ENCODE results near the gene SMOC2. TPM values are rescaled to one million over a fixed set of nuclear protein-coding genes. Genes with fewer than 3 reads are reported as not detected.

SMOC2 gene
- total and polyA plus RNA-seq, 2 donors (not counting 1 experiment from before 2014, with no cell fraction given) = 0.37 TPM; not detected in 1

GRCh38 chr6:168589275-168589674, 148.3 kb downstream of the SMOC2 start:
- Histone ChIP-seq H3K4me3 (ENCODE audit: control extremely low read depth in 1 of 5, extremely low read depth in 1 of 5, insufficient read depth in 1 of 5, low read depth in 2 of 5, low read length in 4 of 5) (no peak overlapping the region), H2AFZ (ENCODE audit: insufficient read depth, low read depth, low read length, poor library complexity, severe bottlenecking) (no peak overlapping the region), H4K20me1 (ENCODE audit: control insufficient read depth, insufficient read depth, low read length, poor library complexity, severe bottlenecking) (no peaks in the 10 kb centered on the region), H3K79me2 (ENCODE audit: control insufficient read depth, insufficient read depth, low read length) (no peaks in the 10 kb centered on the region), H3K36me3 (replicated peaks in 1 of 2; ENCODE audit: control extremely low read depth in 1 of 2, control insufficient read depth in 1 of 2, extremely low read depth in 1 of 2, insufficient read depth in 2 of 2, low read length in 1 of 2) (no peaks in the 10 kb centered on the region), H3K9ac (ENCODE audit: low read length) (no peak overlapping the region), H3K27me3 (replicated peaks in 1 of 4; ENCODE audit: control extremely low read depth in 1 of 4, control insufficient read depth in 3 of 4, insufficient read depth in 4 of 4, low read length in 3 of 4) (no peaks in the 10 kb centered on the region), H3K27ac (ENCODE audit: low read length in 2 of 2) (no peak overlapping the region), H3K9me3 (ENCODE audit: control extremely low read depth in 1 of 3, control insufficient read depth in 2 of 3, insufficient read depth in 1 of 3, low read length in 2 of 3) (peaks cover 0 to 5% (median 0%) of the 10 kb centered on the region in 3 donors), H3K4me2 (replicated peaks; ENCODE audit: low read depth, low read length, poor library complexity, severe bottlenecking) (no peak overlapping the region), H3K4me1 (ENCODE audit: control insufficient read depth in 2 of 2, insufficient read depth in 2 of 2, low read length in 2 of 2) (no peaks in the 10 kb centered on the region)
- no peak for DNase-seq
- no peak overlapping the region for H3K4me3 Mint-ChIP-seq
- ChIA-PET POLR2A (no interaction called here), CTCF (no interaction called here)
- H3K27ac Mint-ChIP-seq = no peak overlapping the region
- no peak for ATAC-seq (ENCODE audit: low read depth)
- no peak for TF ChIP-seq EZH2 (IDR thresholded peaks at IDR 0.05; ENCODE audit: borderline replicate concordance, insufficient read depth, low read depth, low read length, poor library complexity, severe bottlenecking)
- TF ChIP-seq, protein P1, sequence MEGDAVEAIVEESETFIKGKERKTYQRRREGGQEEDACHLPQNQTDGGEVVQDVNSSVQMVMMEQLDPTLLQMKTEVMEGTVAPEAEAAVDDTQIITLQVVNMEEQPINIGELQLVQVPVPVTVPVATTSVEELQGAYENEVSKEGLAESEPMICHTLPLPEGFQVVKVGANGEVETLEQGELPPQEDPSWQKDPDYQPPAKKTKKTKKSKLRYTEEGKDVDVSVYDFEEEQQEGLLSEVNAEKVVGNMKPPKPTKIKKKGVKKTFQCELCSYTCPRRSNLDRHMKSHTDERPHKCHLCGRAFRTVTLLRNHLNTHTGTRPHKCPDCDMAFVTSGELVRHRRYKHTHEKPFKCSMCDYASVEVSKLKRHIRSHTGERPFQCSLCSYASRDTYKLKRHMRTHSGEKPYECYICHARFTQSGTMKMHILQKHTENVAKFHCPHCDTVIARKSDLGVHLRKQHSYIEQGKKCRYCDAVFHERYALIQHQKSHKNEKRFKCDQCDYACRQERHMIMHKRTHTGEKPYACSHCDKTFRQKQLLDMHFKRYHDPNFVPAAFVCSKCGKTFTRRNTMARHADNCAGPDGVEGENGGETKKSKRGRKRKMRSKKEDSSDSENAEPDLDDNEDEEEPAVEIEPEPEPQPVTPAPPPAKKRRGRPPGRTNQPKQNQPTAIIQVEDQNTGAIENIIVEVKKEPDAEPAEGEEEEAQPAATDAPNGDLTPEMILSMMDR (IDR thresholded peaks at IDR 0.05) = no peak
- 88% methylated on average over 1 of the region's 2 CpGs for WGBS (ENCODE audit: insufficient coverage)
- H3K27me3 Mint-ChIP-seq = no peaks in the 10 kb centered on the region
- no peaks in the 10 kb centered on the region for H3K9me3 Mint-ChIP-seq (ENCODE audit: insufficient read depth)
- H3K4me1 Mint-ChIP-seq = no peaks in the 10 kb centered on the region
- intact Hi-C loops (cut with micrococcal nuclease) = no loop called here

DNA sequence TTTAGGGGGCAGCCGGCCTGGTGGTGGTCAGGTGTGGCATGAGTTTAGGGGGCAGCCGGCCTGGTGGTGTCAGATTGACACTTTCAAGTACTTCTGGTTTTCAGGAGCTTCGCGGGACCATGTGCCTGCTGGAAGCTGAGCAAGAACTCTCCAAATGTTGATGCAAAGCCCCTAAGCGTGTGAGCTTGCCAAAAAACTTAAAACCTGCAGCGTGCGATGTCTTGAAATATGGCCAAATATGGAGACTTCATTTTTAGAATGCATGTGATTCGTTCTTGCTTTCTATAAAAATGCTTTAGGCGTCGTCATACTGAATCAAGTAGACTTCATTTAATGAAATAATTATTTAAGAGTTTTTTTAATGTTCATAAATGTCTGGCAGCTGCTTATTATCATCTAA, 149.4 kb downstream of the SMOC2 start:
- WGBS (ENCODE audit: insufficient coverage) = 70% methylated on average over 5 of the region's 10 CpGs
- DNase-seq (no peak), ATAC-seq (ENCODE audit: low read depth) (no peak)
- no peaks in the 10 kb centered on the region for H4K20me1 ChIP-seq (ENCODE audit: control insufficient read depth, insufficient read depth, low read length, poor library complexity, severe bottlenecking)
- Mint-ChIP-seq H3K9me3 (ENCODE audit: insufficient read depth) (no peaks in the 10 kb centered on the region), H3K4me3 (no peak overlapping the region), H3K27ac (no peak overlapping the region), H3K27me3 (no peaks in the 10 kb centered on the region), H3K4me1 (no peaks in the 10 kb centered on the region)
- H3K9ac ChIP-seq (ENCODE audit: low read length) = no peak overlapping the region
- TF ChIP-seq, protein P1 (IDR thresholded peaks at IDR 0.05) = no peak
- TF ChIP-seq EZH2 (IDR thresholded peaks at IDR 0.05; ENCODE audit: borderline replicate concordance, insufficient read depth, low read depth, low read length, poor library complexity, severe bottlenecking) = no peak
- H3K36me3 ChIP-seq (replicated peaks in 1 of 2; ENCODE audit: control extremely low read depth in 1 of 2, control insufficient read depth in 1 of 2, extremely low read depth in 1 of 2, insufficient read depth in 2 of 2, low read length in 1 of 2) = no peaks in the 10 kb centered on the region
- no peaks in the 10 kb centered on the region for H3K27me3 ChIP-seq (replicated peaks in 1 of 4; ENCODE audit: control extremely low read depth in 1 of 4, control insufficient read depth in 3 of 4, insufficient read depth in 4 of 4, low read length in 3 of 4)
- intact Hi-C loops (cut with micrococcal nuclease) = no loop called here
- no peak overlapping the region for H2AFZ ChIP-seq (ENCODE audit: insufficient read depth, low read depth, low read length, poor library complexity, severe bottlenecking)
- H3K9me3 ChIP-seq (ENCODE audit: control extremely low read depth in 1 of 3, control insufficient read depth in 2 of 3, insufficient read depth in 1 of 3, low read length in 2 of 3) = peaks cover 0 to 12% (median 0%) of the 10 kb centered on the region in 3 donors
- ChIA-PET POLR2A (no interaction called here), CTCF (no interaction called here)
- H3K27ac ChIP-seq (ENCODE audit: low read length in 2 of 2) = no peak overlapping the region
- no peak overlapping the region for H3K4me3 ChIP-seq (ENCODE audit: control extremely low read depth in 1 of 5, extremely low read depth in 1 of 5, insufficient read depth in 1 of 5, low read depth in 2 of 5, low read length in 4 of 5)
- H3K79me2 ChIP-seq (ENCODE audit: control insufficient read depth, insufficient read depth, low read length) = no peaks in the 10 kb centered on the region
- H3K4me2 ChIP-seq (replicated peaks; ENCODE audit: low read depth, low read length, poor library complexity, severe bottlenecking) = no peak overlapping the region
- H3K4me1 ChIP-seq (ENCODE audit: control insufficient read depth in 2 of 2, insufficient read depth in 2 of 2, low read length in 2 of 2) = no peaks in the 10 kb centered on the region

Data from B cell (primary cell).